ENCODE results near the gene RLF.

The RLF gene

DNA sequence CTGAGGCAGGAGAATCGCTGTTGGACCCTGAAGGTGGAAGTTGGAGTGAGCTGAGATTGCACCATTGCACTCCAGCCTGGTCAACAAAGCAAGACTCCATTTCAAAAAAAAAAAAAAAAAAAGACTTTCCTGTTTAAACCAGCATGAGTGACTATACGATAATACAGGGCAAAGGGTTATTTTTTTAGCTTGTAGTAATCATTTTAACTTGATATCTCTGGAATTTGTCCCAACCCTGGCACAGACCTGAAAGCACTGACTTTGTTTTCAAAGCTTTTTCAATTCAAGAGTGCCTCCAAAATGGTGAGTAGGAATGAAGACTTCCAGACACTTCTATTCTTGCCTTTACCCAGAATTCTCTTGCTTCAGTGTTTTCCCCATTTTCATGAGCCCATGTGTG is 82.2 kb downstream of the RLF start:
- DNase-seq = no peak

GRCh38 chr1:40244138-40244744 is 83.1 kb downstream of the RLF start:
- DNase-seq = no peak

DNA sequence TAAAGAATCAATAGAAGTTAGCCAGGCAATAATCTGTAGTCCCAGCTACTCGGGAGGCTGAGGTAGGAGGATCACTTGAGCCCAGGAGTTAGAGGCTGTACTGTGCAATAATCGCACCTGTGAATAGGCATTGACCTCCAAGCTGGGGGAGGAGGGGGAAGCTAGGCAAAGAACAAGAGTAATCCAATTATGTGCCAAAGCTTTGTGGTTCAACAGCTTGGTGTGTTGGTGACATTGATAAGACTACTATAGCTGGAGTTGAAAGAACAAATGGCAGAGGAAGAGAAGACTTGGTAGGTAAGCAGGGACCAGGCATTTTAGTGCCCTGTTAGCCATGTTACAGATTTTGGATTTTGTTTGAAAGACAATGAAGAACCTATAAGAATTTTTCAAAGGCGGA is 84.5 kb downstream of the RLF start:
- DNase-seq = no peak

- no peak for DNase-seq
Observed at GRCh38 chr1:40247655-40248054, 86.5 kb downstream of the RLF start, which contains the start of gene TMCO2. Gene TMCO2, plus strand, starts transcription at chr1:40247937. Its CDS starts 57 bp downstream, at chr1:40247994.

GRCh38 chr1:40248412-40248811 is 87.2 kb downstream of the RLF start:
- DNase-seq = no peak

- no peak for DNase-seq
Observed at GRCh38 chr1:40251456-40251855, 90.3 kb downstream of the RLF start.

- DNase-seq = no peak
Observed at GRCh38 chr1:40252601-40253000, 91.4 kb downstream of the RLF start.

- DNase-seq = no peak
Observed at GRCh38 chr1:40255231-40255630, 94.0 kb downstream of the RLF start.

DNA sequence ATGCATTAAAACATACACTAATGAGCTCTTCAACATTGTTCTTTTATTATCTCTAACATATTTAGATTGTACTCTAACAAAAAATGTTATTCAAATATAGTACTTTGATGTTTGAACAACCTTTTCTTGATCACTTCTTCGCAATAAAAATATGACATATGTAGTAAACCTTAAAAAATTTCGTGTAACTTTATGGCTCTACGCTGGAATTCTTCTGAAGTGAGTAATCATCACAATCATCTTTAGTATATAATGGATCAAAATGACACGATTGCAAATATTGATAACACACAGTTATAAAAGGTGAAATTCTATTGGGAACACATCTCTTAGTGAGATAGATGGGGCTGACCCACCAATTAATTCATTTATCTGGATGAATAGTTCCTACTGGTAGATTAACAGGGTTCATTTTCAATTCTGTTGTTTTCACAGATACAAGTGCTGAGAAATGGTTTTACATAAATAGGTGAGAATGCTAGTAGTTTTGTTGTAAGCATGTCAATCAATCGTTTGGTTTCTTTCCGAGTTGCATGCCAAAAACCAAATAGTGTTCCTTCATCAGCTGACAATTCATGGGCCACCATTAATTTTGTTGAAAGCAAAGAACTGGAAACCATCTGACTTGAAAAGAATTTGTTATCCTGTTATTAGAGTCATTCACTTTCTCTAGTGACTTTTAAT is 95.4 kb downstream of the RLF start:
- DNase-seq = no peak

- no peak for DNase-seq
Observed at GRCh38 chr1:40257313-40257687, 96.1 kb downstream of the RLF start.

DNA sequence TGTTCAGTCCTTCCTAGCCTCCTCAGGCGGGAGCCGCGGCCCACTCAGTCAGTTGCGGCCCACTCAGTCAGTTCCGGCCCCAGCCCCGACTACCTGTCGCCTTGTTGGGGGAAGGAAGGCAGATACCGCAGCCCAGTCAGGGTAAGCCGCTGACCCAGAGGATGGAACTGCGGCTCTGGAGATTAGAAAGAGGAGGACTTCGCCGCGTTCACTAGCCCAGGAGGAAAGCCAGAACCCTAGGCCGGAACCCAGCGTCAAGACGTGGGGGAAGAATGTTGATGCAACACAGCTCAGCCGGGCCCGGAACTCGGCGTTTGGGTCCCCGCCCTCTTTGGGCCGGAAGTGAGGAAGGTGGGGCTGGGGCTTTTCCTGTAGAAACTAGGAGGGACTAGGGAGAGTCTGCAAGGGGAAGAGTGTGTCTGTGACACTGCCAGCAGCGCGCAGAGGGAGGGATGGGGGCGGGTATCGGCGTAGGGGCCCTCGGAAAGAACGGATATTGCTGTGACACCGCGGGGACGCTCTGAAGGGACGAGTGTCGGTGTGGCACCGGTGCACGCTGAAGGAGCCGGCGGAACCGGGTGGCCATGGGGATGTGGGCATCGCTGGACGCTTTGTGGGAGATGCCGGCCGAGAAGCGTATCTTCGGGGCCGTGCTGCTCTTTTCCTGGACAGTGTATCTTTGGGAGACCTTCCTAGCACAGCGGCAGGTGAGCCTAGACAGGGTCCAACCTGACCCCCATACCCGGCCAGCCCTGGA is 96.7 kb downstream of the RLF start, which contains the start of gene ZMPSTE24:
Gene ZMPSTE24, plus strand, starts transcription at position 549 of the 757 bp plus-strand sequence. Its CDS starts 36 bp downstream, at position 585.
- DNase-seq = peak; percentile 96

DNA sequence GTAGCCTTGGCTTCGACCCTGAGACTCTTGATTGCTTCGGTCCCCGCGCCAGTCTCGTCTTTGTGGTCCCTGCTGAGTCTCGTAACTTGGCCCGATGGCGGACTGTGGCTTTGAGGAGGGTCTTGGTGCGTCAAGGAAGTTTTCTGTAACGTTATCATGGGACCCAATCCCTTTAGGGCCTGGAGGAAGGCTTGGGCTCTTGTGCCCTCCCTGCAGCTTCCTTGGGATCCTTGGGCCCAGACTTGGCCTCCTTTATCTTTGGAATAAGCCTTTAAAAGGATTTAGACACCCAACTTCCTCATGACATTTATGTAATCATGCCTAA is 97.2 kb downstream of the RLF start:
- DNase-seq = no peak

DNA sequence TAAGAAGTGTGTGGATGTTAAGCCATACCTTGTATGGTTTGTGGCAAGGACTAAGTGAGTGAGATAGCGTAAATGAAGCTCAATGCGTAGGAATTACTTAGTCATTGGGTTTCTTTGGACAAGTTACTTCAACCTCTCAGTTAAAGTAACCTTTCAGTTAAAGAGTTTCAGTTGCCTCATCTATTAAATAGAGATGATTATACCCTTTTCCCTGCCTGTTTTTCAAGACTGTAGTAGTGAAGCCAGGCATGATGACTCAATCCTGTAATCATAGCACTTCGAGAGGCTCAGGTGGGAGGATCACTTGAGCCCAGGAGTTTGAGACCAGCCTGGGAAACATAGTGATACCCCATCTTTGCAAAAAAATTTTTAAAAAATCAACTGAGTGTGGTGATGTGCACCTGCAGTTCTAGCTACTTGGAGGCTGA is 103.2 kb downstream of the RLF start:
- DNase-seq = no peak

GRCh38 chr1:40265298-40265697 is 104.1 kb downstream of the RLF start:
- no peak for DNase-seq

DNA sequence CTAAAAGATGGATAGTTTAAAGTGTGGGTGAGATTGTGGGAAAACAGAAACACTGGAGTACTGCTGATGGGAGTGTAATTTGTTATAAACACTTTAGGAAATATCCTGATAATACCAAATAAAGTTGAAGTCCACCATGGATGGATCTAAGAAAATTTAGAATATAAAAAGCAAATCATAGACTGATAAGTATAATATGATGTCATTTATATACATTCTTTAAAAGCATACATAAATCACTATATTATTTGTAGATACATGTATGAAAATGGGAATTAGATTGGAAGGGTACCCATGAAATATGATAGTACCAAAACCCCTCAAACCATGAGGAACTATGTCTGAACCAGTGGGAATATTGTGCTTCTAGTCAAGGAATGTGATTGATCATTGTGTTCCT is 104.7 kb downstream of the RLF start:
- no peak for DNase-seq

- DNase-seq = no peak
Observed at GRCh38 chr1:40266786-40267535, 105.8 kb downstream of the RLF start.

GRCh38 chr1:40267767-40268187 is 106.6 kb downstream of the RLF start:
- no peak for DNase-seq

DNA sequence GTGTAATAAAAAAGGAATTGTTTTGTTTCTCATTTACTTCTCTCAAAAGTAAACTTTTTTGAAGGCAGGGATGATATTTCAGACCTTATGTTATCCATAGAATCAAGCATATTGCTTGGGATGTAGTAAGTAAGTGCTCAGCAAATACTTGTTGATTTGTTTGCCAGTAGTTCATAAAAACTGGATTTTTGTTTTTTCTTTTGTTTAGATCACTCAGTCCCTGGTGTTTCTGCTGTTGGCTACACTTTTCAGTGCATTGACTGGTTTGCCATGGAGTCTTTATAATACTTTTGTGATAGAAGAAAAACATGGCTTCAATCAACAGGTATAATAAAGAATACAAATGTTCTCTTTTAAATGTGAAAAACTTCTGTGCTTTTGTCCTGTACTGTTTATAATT is 107.0 kb downstream of the RLF start:
- DNase-seq = no peak

DNA sequence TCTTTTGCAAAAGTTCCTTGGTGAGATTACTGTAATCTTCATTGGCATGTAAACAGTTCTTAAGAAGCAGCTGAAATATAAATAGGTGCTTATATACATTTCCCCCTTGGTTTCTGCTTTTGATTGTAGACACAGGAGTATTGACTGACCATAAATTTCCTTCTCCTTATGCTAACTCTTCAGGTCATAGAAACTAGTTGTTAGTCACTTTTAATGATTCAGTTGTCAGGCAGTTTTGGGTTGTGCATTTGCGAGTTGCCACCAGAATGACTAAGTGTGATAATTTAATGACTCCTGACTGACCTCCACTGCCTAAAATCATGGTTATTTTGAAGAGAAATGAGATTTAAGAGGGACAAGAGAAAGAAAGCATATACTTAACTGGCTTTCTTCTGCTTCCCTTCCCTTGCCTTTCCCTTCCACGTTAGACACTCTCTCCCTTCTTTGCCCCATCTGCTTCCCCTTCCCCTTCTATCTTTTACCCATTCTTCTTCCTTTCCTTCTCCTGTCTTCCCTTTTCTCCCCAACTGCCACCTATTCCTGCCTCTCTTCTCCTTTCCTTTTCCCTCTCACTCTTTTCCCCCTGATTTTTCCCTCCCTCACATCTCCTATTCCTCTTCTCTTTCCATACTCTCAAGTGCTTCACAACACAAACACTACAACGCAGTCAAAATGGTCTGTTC is 109.1 kb downstream of the RLF start:
- no peak for DNase-seq

GRCh38 chr1:40272653-40273213 is 111.5 kb downstream of the RLF start:
- DNase-seq = no peak

- DNase-seq = no peak
Observed at GRCh38 chr1:40273547-40274166, 112.5 kb downstream of the RLF start.

- DNase-seq = no peak
Observed at GRCh38 chr1:40274331-40274730, 113.1 kb downstream of the RLF start.

Measured in NCI-H1105 (cell line).